ENCODE measurements around the gene KIF23. TPM values are rescaled to one million over a fixed set of nuclear protein-coding genes. Genes with fewer than 3 reads are reported as not detected.
"Not testable (repeated sequence)": the region's sequence is repeated elsewhere in the genome, so short reads cannot be mapped to it uniquely, and the experiment has no call there.

KIF23 gene
- total RNA-seq, 4 donors from 2014 or later: 4.5 to 13.2 (median 8.9) TPM

- no peaks in the 10 kb centered on the region for H3K27me3 ChIP-seq
These were observed 29.0 kb downstream of the KIF23 start for GRCh38 chr15:69443032-69443611.

GRCh38 chr15:69444686-69445085, 30.5 kb downstream of the KIF23 start:
- TF ChIP-seq POLR2A (IDR thresholded peaks at IDR 0.05) (no peak), CTCF (IDR thresholded peaks at IDR 0.05) (no peak), EP300 (IDR thresholded peaks at IDR 0.05) (no peak)
- Histone ChIP-seq H3K36me3 (peaks cover 0 to 3% (median 0%) of the 10 kb centered on the region in 3 donors), H3K9me3 (no peaks in the 10 kb centered on the region), H3K4me1 (no peaks in the 10 kb centered on the region), H3K27me3 (no peaks in the 10 kb centered on the region), H3K27ac (no peak overlapping the region), H3K4me3 (no peak overlapping the region)
- WGBS, 2 donors: 94 to 99% methylated on average over 7 of the region's 7 CpGs
- no peak for DNase-seq (ENCODE audit: low spot score in 2 of 2)

More at GRCh38 chr15:69443032-69443611, 29.0 kb downstream of the KIF23 start:
- Histone ChIP-seq H3K4me1 (no peaks in the 10 kb centered on the region), H3K9me3 (no peaks in the 10 kb centered on the region), H3K27ac (no peak overlapping the region), H3K4me3 (no peak overlapping the region), H3K36me3 (peaks cover 0 to 3% (median 0%) of the 10 kb centered on the region in 3 donors)
- WGBS, 2 donors: 90 to 92% methylated on average over 5 of the region's 5 CpGs
- TF ChIP-seq EP300 (IDR thresholded peaks at IDR 0.05) (no peak), CTCF (IDR thresholded peaks at IDR 0.05) (no peak), POLR2A (IDR thresholded peaks at IDR 0.05) (no peak)
- no peak for DNase-seq (ENCODE audit: low spot score in 2 of 2)

GRCh38 chr15:69446953-69447352, 32.8 kb downstream of the KIF23 start:
- DNase-seq (ENCODE audit: low spot score in 2 of 2): no peak
- no peak overlapping the region for H3K27ac ChIP-seq
- no peaks in the 10 kb centered on the region for H3K9me3 ChIP-seq
- TF ChIP-seq CTCF (IDR thresholded peaks at IDR 0.05) (no peak), EP300 (IDR thresholded peaks at IDR 0.05) (no peak), POLR2A (IDR thresholded peaks at IDR 0.05) (no peak)
- no peak overlapping the region for H3K4me3 ChIP-seq
- H3K36me3 ChIP-seq: peaks cover 0 to 3% (median 0%) of the 10 kb centered on the region in 3 donors
- no peaks in the 10 kb centered on the region for H3K27me3 ChIP-seq
- 87 to 97% methylated on average over 2 of the region's 2 CpGs for WGBS, 2 donors
- H3K4me1 ChIP-seq: peaks cover 0 to 5% (median 1%) of the 10 kb centered on the region in 4 donors

- H3K27me3 ChIP-seq; H3K27ac ChIP-seq; H3K36me3 ChIP-seq; DNase-seq (ENCODE audit: low spot score in 2 of 2); H3K4me3 ChIP-seq; H3K9me3 ChIP-seq: not testable (repeated sequence)
- H3K4me1 ChIP-seq: peaks cover 0 to 27% (median 18%) of the 10 kb centered on the region in 4 donors
- 97% methylated on average over 4 of the region's 4 CpGs for WGBS, 2 donors
These were observed 36.1 kb downstream of the KIF23 start for GRCh38 chr15:69450221-69450620.

GRCh38 chr15:69450968-69451695, 37.0 kb downstream of the KIF23 start:
- Histone ChIP-seq H3K4me1 (peaks cover 0 to 36% (median 19%) of the 10 kb centered on the region in 4 donors), H3K36me3 (peaks cover 0 to 14% (median 2%) of the 10 kb centered on the region in 3 donors), H3K4me3 (no peak overlapping the region), H3K9me3 (no peaks in the 10 kb centered on the region), H3K27ac (peak overlapping the region in 1 of 4 donors; percentile 22), H3K27me3 (no peaks in the 10 kb centered on the region)
- TF ChIP-seq EP300 (IDR thresholded peaks at IDR 0.05): no peak
- TF ChIP-seq POLR2A (IDR thresholded peaks at IDR 0.05): no peak
- TF ChIP-seq CTCF (IDR thresholded peaks at IDR 0.05): no peak
- WGBS, 2 donors: 87 to 89% methylated on average over 12 of the region's 12 CpGs
- no peak for DNase-seq (ENCODE audit: low spot score in 2 of 2)
